ENCODE measurements around the gene HECTD1.
A peak's percentile ranks its signal among the peaks of the same experiment; 100 is the strongest.

Gene HECTD1

DNA sequence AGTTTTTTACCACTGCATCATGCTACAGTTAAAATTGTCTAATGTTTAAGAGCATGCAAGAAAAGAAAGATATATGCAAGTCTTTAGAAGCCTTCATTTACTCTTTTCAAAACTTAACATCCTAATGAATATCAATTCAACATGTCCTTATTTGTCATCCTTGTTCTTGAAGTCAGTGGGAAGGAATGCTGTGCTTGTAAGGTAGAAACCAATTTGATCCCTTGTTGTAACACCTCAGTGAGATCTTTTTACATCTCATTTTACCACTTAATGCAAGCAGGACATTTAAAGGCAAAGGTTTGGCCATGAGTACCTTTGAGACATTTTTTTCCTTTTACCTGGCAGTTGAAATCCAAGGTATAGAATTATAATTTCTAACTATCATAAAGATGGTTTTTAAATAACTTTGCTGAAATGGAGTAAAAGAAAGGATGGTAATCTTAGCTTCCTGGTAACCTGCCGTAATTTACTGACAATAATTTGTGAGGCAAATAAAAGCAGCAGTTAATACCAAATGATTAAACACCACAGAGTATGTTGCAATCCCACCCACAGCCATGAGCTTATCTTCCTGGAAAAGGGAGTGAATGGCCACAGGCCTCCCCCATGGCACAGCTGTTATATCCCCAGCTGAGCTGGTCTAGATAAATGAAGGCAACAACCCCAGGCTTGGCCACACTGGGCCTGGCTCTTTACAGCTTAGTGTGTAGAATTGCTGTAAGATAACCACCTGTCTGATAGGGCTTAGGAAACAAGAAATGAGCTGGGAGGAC, 148.3 kb downstream of the HECTD1 start (continued):
- TF ChIP-seq EGR2 (tag by site-specific recombination; IDR thresholded peaks at IDR 0.05; ENCODE audit: low read depth) (peak; percentile 55; the same call in 1 of the 2 replicates), ZNF664 (tag by site-specific recombination; IDR thresholded peaks at IDR 0.05) (0 out of 2 replicates have a peak, but pooled peaks have one; percentile 38), SALL2 (tag by site-specific recombination; IDR thresholded peaks at IDR 0.05; ENCODE audit: borderline replicate concordance) (no peak), KLF9 (tag by site-specific recombination; IDR thresholded peaks at IDR 0.05; ENCODE audit: low read depth) (no peak), PATZ1 (tag by site-specific recombination; IDR thresholded peaks at IDR 0.05) (0 out of 2 replicates have a peak, but pooled peaks have one; percentile 39), GLIS1 (tag by site-specific recombination; IDR thresholded peaks at IDR 0.05) (peak; percentile 97), HOXA7 (CRISPR knock-in tag; IDR thresholded peaks at IDR 0.05; ENCODE audit: borderline replicate concordance) (no peak), ZNF768 (tag by site-specific recombination; IDR thresholded peaks at IDR 0.05) (no peak), ZBTB7A (tag by site-specific recombination; IDR thresholded peaks at IDR 0.05; ENCODE audit: low read depth) (no peak), ZNF350 (tag by site-specific recombination; IDR thresholded peaks at IDR 0.05) (no peak), ZNF747 (tag by site-specific recombination; IDR thresholded peaks at IDR 0.05) (no peak), ZNF670 (tag by site-specific recombination; IDR thresholded peaks at IDR 0.05; ENCODE audit: low read depth) (no peak), KLF17 (tag by site-specific recombination; IDR thresholded peaks at IDR 0.05) (0 out of 2 replicates have a peak, but pooled peaks have one; percentile 24), ZNF202 (tag by site-specific recombination; IDR thresholded peaks at IDR 0.05; ENCODE audit: borderline replicate concordance) (no peak), ZNF518A (tag by site-specific recombination; conservative IDR thresholded peaks at IDR 0.05; ENCODE audit: low read depth) (no peak)
- TF ChIP-seq, protein P1, sequence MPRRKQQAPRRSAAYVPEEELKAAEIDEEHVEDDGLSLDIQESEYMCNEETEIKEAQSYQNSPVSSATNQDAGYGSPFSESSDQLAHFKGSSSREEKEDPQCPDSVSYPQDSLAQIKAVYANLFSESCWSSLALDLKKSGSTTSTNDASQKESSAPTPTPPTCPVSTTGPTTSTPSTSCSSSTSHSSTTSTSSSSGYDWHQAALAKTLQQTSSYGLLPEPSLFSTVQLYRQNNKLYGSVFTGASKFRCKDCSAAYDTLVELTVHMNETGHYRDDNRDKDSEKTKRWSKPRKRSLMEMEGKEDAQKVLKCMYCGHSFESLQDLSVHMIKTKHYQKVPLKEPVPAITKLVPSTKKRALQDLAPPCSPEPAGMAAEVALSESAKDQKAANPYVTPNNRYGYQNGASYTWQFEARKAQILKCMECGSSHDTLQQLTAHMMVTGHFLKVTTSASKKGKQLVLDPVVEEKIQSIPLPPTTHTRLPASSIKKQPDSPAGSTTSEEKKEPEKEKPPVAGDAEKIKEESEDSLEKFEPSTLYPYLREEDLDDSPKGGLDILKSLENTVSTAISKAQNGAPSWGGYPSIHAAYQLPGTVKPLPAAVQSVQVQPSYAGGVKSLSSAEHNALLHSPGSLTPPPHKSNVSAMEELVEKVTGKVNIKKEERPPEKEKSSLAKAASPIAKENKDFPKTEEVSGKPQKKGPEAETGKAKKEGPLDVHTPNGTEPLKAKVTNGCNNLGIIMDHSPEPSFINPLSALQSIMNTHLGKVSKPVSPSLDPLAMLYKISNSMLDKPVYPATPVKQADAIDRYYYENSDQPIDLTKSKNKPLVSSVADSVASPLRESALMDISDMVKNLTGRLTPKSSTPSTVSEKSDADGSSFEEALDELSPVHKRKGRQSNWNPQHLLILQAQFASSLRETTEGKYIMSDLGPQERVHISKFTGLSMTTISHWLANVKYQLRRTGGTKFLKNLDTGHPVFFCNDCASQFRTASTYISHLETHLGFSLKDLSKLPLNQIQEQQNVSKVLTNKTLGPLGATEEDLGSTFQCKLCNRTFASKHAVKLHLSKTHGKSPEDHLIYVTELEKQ (tag by site-specific recombination; IDR thresholded peaks at IDR 0.05; ENCODE audit: borderline replicate concordance): no peak
